GM18951 (cell line): ENCODE results near the gene CCNT2.
A peak's percentile ranks its signal among the peaks of the same experiment; 100 is the strongest.
"Not testable (repeated sequence)": the region's sequence is repeated elsewhere in the genome, so short reads cannot be mapped to it uniquely, and the experiment has no call there.

ENCODE experiments used
- POLR2A ChIP-seq: IDR thresholded peaks from 4 replicates; pipeline ENCODE4 v1.6.1; 2011; ENCODE audit warnings: mild to moderate bottlenecking; ENCODE audit not compliant: insufficient read length, insufficient read depth; ENCODE audit errors: extremely low read depth
- in situ Hi-C: fragments of 300-500 bp; cut with MboI; formaldehyde crosslinking; loops from one replicate; pipeline ENCODE4 v1.12.0; 2022; ENCODE audit warnings: low sequenced_read_pairs, mixed read lengths, inconsistent platforms; ENCODE audit not compliant: unreplicated experiment

Gene CCNT2

DNA sequence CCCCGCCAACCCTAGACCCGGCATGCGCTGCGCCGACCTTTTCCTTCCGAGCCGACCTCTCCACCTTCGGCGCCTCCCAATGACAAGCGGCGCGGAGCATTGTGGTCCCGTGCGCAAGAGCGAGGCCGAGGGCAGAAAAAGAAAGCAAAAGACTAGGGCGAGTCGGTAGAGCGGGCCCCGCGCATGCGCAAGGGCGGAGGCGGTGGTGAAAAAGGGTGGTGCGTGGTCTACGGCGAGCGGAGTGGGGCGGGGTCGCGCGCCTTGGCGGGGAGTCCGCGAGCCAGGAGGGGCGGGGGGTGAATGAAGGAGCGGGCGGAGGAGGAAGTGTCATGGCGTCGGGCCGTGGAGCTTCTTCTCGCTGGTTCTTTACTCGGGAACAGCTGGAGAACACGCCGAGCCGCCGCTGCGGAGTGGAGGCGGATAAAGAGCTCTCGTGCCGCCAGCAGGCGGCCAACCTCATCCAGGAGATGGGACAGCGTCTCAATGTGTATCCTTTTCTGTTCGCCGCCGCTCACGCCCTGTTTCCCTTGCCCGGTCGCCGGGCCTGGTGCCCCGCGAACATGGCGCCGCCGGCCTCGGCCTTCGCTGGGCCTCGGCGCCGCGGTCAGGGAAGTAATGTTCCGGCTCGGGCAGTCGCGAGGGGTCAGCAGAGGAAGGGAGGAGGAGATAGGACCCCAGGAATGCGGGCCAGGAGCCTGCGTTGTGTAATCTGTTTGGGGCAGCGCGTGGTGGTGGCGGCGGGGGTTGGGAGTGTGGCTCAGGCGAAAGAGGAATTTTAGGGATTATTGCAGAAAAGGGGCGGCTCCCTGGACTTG, at the start of gene CCNT2:
CCNT2 (plus strand) TSS at position 297 of the 815 bp plus-strand sequence; CDS start at position 330, 33 bp downstream.
- in situ Hi-C loops = no loop called here
- TF ChIP-seq POLR2A = peak; percentile 71

DNA sequence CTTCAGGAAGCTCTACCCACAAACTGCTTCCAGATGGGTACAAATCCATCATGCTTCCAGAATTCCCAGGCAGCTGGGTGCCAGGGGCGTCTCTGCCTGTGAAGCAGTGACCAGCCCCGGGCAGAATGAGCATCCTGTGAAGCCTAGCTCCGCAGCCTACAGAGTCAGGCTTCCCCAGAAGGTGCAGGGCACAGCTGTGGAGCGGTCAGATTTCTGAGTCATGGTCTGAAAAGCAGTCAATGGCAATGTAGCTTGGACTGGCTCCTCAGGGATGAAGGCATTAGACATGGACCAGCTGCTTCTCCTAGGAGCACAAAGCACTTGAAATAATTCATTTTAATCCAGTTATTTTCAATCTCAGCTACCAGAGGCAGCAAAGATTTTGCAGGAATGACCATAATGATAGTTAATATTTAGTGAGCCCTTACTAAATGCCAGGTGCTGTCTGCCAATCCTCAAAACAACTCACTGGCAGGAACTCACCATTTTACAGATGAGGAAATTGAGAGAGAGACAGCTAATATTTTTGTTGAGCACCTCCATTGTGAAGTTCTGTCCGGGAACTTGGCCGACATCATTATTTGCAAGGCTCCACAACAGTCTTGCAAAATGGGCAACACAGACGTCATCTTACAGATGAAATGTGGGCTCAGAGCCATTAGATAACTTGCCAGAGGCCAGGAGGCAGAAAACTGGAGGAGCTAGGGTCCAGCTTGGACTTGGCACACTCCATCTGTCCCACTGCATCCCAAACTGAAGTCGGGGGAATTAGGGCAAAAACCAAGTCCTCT, 48.5 kb upstream of the CCNT2 start:
- in situ Hi-C loops = no loop called here
- TF ChIP-seq POLR2A = no peak

DNA sequence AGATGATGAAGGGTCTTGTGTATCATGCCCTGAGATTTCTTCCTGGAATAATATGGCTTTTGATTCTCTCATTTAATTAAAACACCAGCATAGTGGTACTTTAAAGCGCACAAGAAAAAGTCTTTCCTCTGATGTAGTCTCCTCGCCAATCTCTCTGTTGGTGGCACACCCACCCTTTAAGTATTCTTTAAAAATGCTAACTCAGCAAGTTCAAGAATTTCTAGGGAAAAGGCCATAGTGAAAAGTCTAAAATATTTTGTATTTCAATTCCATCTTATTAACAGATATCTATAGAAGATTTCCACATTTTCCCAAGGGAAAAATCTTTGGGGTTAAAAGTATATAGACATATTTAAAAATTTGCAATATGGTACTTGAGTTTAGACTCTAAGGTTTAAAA, 45.5 kb upstream of the CCNT2 start:
- no peak for TF ChIP-seq POLR2A
- in situ Hi-C loops = no loop called here

DNA sequence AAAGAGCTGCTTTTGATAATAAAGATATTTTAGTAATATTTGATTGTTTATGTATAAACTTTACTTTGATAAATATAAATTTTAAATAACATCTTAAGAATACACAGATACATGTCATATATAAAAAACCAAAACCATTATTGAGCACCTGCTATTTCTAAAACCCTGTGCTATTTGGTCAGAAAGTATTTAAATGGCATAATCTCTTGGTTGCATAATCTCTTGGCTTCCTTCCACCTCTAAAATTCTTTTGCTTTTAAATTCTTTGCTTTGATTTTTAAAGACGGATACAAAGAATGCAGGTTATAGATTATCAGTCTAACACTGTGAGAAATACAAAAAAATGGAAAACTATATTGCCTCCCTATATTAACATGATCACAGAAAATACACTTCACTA, 43.3 kb upstream of the CCNT2 start:
- TF ChIP-seq POLR2A = no peak
- in situ Hi-C loops = no loop called here

DNA sequence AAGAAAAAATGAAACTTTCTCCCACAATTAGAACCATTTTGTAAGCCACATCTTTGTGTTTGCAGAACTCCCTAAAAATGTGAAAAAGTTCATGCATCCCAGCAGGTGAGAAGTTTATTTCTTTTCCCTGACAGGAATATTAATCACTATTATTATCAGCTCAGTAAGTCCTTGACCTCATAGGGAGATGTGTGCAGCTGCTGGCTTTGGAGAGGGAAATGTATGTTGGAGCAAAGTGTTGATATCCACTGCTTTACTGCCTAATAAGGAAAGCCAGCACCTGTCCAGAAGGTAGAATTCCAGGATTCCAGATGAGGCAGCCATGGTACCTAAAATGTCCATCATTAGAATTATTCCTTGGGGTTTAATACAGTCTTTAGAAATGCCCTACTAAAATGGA, 35.8 kb upstream of the CCNT2 start:
- in situ Hi-C loops = no loop called here

DNA sequence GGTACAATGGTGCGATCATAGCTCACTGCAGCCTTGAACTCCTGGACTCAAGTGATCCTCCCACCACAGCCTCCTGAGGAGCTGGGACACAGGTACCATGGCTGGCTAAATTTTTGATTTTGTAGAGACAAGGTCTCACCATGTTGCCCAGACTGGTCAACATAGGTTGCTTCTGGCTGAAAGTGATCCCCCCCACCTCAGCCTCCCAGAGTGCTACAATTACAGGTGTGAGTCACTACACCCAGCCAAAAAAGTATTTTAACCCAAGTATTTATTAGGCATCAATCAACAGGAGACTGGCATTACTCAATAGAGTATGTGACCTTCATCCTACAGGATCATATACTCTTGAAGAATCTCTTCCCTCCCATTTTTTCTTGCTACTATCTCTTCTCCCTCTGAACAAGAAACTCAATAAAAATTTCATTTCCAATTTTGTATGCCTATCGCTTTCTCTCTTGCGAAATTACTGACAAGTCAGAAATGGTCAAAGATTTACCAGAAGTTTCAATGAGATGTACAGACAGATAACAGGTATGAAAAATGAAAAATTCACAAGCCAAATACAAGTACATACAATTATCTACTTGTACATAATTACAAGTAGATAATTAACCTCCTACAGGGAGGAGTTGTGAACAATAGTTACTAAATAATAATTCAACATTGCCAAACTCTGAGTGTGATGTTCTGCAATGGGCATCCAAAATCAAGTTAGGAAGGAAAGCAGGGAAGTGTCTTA, 34.9 kb upstream of the CCNT2 start:
- in situ Hi-C loops = no loop called here

More for the DNA sequence above, 35.8 kb upstream of the CCNT2 start:
- TF ChIP-seq POLR2A = no peak

DNA sequence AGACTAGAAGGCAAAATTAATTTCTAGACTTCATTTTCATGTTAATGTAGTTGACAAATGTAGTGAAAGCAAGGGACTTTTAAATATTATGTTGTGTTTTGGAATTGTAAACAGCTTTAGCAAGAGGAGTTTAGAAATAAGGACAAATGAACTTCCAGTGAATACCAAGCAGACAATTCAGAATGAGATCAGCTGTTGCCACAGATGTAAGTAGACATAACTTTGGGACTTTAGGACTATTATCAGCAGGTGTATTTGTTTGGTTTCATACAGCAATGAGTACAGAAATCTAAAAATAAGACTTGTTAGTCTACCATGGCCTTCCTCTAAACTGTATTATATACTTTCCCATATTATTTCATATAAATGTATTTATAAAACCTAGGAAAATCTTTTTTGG, 34.2 kb upstream of the CCNT2 start:
- no peak for TF ChIP-seq POLR2A
- in situ Hi-C loops = no loop called here

More for the DNA sequence above, 34.9 kb upstream of the CCNT2 start:
- no peak for TF ChIP-seq POLR2A

DNA sequence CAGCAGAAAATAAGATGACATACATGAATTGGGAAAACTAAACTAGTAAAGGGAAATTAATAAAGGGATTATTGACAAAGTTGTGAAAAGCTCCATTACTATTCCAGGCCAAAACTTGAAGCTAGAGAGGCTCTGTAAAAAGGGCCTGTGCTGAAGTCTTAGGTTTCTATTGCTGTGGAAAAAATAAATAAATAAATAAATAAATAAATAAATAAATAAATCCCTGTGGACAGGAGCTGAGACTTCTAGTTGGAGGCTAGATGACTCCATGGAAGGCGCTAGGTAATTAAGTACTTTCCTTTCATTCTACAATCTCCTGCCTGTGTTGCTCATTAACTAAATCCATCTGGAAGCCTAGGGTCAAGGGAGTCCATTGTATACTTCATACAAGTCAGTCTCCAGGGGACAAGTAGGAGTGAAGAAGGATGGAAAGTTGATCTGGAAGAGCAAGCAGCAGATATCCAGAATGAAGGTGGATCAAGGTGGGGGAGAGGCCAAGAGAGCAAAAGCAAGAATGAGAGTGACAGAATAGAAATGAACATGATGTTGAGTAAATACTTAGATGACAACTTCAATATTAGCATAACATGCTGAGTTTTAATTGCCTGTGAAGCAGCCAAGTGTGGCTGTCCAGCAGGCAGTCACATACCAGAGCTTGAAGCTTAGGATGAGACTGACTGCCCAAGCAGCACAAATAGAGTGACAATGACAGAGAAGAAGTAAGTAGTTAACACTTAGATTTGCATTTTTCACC, 26.2 kb upstream of the CCNT2 start:
- in situ Hi-C loops = no loop called here

DNA sequence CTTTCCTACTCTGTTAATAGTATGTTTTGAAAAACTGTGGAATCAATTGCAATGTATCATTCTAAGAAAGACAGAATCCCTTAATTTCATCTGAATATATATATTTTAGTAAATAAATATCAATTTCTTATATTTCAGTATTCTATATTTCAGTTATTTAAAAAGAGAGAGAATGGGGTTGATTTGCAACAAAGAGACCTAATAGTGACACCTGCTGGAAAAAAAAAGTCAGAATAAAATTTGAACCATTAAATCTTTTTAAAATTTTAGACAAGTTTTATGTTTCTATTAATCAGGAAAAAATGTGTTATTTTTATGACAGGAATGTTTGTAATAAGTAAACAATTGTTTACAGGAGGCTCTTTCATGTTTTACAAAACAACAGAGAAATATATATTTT, 20.7 kb upstream of the CCNT2 start:
- no peak for TF ChIP-seq POLR2A
- in situ Hi-C loops = no loop called here

More for the DNA sequence above, 26.2 kb upstream of the CCNT2 start:
- TF ChIP-seq POLR2A = no peak

DNA sequence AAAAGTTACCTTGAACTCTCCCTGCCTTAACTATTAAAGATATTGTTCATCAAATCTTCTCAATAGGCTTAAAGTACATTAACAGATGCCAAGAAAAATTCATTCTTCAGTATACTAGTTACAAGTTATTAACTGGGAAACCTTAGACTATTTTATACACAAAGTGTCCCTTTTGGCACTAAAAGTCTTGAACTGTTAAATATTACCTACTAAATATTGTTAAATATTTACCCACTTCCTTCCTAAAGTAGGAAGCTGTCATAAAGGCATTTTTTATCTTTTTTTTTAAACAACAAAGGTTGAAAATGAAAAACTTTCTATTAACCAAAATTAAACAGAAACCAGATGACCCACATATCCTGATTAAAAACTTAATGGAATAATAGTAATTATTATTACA, 19.4 kb upstream of the CCNT2 start:
- TF ChIP-seq POLR2A = no peak
- in situ Hi-C loops = no loop called here

DNA sequence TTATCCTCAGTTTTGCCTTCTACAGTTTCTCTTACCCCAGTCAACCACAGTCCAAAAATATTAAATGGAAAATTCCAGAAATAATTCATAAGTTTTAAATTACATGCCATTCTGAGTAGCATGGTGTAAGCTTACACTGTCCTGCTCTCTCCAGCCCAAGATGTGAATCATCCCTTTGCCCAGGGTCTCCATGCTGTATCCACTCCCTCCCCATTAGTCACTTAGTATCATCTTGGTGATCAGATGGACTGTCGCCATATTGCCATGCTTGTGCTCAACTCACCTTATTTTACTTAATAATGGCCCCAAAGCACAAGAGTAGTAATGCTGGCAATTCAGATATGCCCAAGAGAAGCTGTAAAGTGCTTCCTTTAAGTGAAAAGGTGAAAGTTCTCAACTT, 18.5 kb upstream of the CCNT2 start:
- TF ChIP-seq POLR2A = no peak
- in situ Hi-C loops = loop anchor here (5.0 kb wide), 1 partner anchor 443 kb away; no protein-coding TSS in a partner anchor

DNA sequence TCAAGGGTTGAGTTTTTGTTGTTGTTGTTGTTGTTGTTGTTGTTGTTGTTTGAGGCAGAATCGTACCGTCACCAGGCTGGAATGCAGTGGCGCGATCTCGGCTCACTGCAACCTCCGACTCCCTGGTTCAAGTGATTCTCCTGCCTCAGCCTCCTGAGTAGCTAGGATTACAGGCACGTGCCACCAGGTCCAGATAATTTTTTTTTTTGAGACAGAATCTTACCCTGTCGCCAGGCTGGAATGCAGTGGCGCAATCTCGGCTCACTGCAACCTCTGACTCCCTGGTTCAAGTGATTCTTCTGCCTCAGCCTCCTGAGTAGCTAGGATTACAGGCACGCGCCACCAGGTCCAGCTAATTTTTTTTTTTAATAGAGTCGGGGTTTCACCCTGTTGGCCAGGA, 14.9 kb upstream of the CCNT2 start:
- in situ Hi-C loops = loop anchor here (5.0 kb wide), 1 partner anchor 446 kb away; no protein-coding TSS in a partner anchor

DNA sequence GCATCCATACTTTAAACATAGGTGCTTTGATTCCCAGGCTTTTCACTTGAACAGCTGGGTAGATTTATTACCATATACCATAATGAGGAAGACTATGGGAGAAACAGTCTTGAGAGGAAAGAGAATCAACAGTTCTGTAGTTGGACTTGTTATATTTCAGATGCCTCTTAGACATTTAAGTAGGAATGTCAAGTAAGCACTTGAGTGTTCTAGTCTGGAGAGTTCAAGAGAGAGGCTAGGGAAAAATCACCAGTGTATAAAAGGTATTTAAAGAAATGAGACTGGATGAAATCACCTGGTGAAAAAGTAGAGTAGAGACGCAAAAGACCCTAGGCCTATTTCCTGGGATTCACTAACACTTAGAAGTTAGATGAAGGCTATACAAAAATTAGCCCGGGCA, 13.5 kb upstream of the CCNT2 start:
- in situ Hi-C loops = no loop called here

DNA sequence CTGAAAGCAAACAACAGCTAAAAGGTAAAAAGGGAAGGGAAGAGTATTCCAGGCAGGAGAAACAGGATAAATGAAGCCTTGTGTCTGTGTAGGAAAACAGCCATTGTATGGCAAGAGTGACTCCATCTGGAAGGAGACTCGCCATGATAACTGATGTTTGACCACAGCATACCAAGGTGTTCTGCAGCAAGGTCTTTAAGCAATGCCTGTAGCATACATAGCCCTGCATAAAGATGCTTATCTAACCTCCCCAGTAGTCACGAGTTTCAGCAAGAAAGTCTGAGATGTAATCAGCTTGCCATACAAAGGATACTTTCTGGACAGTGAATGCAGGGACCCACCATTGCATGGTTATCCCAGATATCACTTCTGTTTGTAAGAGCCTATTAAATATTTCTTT, 11.9 kb upstream of the CCNT2 start:
- in situ Hi-C loops = no loop called here
- no peak for TF ChIP-seq POLR2A

More for the DNA sequence above, 13.5 kb upstream of the CCNT2 start:
- TF ChIP-seq POLR2A = no peak

DNA sequence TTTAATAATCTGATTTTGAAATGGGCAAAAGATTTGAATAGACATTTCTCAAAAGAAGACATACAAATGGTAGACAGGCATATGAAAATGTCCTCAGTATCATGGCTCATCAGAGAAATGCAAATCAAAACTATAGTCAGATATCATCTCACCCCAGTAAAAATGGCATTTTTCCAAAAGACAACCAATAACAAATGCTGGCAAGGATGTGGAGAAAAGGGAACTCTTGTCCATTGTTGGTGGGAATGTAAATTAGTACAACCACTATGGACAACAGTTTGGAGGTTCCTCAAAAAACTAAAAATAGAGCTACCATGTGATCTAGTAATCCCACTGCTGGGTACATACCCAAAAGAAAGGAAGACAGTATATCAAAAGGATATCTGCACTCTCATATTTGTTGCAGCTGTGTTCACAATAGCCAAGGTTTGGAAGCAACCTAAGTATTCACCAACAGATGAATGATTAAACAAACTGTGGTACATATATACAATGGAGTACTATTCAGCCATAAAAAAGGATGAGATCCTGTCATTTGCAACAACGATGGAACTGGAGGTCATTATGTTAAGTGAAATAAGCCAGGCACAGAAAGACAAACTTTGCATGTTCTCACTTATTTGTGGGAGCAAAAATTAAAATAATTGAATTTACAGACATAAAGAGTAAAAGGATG, 11.0 kb upstream of the CCNT2 start:
- in situ Hi-C loops = not testable (repeated sequence)
